Measurements from ENCODE around the gene MYO18B. TPM values are rescaled to one million over a fixed set of nuclear protein-coding genes. Genes with fewer than 3 reads are reported as not detected.

The MYO18B gene
- total RNA-seq, 2 experiments from 2014 or later, result 1.2 TPM

DNA sequence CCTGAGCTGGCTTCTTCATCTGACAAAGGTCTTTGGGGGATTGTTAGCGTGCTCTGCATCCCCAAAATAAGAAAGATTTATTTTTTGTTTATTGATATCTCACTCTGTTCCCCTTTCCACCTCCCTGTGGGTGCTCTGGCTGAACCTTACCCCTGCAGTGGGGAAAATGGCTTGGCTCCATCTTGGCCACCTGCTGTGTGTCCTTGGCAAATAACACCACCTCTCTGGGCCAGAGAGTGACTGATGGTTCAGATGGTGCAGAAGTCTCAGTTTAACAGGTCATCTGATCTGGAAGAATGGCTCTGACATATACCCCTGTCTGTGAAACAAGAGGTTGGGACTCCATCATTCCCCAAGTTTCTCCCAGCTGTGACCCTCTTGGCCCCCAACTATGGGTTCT, 157.6 kb downstream of the MYO18B start:
- Mint-ChIP-seq H3K27ac (no peak overlapping the region), H3K4me1 (ENCODE audit: low read depth) (no peaks in the 10 kb centered on the region), H3K4me3 (no peak overlapping the region), H3K9me3 (ENCODE audit: insufficient read depth) (no peaks in the 10 kb centered on the region), H3K27me3 (ENCODE audit: low read depth) (peaks cover 2% of the 10 kb centered on the region), H3K36me3 (ENCODE audit: low read depth) (no peaks in the 10 kb centered on the region)
- POLR2A ChIA-PET, result no interaction called here
- CTCF ChIA-PET, result no interaction called here
- no peak for DNase-seq
- ATAC-seq, result no peak

- Mint-ChIP-seq H3K36me3 (ENCODE audit: low read depth) (no peaks in the 10 kb centered on the region), H3K4me3 (no peak overlapping the region), H3K9me3 (ENCODE audit: insufficient read depth) (no peaks in the 10 kb centered on the region), H3K27ac (no peak overlapping the region), H3K27me3 (ENCODE audit: low read depth) (peaks cover 2% of the 10 kb centered on the region), H3K4me1 (ENCODE audit: low read depth) (no peaks in the 10 kb centered on the region)
- CTCF ChIA-PET, result no interaction called here
- POLR2A ChIA-PET, result no interaction called here
- ATAC-seq, result no peak
- no peak for DNase-seq
Observed at GRCh38 chr22:25900390-25900789, 158.4 kb downstream of the MYO18B start.

DNA sequence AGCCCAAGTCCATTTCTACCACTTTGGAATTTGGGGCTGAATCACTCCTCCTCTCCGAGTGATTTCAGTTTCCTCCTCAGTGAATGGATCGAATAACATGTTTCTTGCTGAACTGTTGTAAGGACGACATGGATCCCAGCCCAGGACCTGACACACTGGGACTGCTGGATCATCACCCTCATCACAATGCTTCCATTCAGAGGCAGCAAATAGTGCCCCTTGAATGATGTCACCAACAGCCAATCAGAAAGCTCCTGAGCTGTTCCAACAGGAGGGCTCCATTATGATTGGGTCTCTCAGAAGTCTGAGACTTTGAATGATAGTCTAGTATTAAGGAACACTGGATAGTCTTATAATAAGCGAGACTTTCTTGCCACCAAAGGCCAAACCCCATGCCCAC, 158.9 kb downstream of the MYO18B start:
- CTCF ChIA-PET, result no interaction called here
- H3K9me3 Mint-ChIP-seq (ENCODE audit: insufficient read depth), result no peaks in the 10 kb centered on the region
- no peaks in the 10 kb centered on the region for H3K4me1 Mint-ChIP-seq (ENCODE audit: low read depth)
- POLR2A ChIA-PET, result no interaction called here
- ATAC-seq (no peak), DNase-seq (no peak)
- no peak overlapping the region for H3K27ac Mint-ChIP-seq
- H3K27me3 Mint-ChIP-seq (ENCODE audit: low read depth), result peaks cover 2% of the 10 kb centered on the region
- no peaks in the 10 kb centered on the region for H3K36me3 Mint-ChIP-seq (ENCODE audit: low read depth)
- H3K4me3 Mint-ChIP-seq, result no peak overlapping the region

GRCh38 chr22:25902402-25902801, 160.4 kb downstream of the MYO18B start:
- H3K27ac Mint-ChIP-seq, result no peak overlapping the region
- ChIA-PET POLR2A (no interaction called here), CTCF (no interaction called here)
- H3K27me3 Mint-ChIP-seq (ENCODE audit: low read depth), result no peaks in the 10 kb centered on the region
- ATAC-seq (no peak), DNase-seq (no peak)
- no peaks in the 10 kb centered on the region for H3K36me3 Mint-ChIP-seq (ENCODE audit: low read depth)
- H3K4me1 Mint-ChIP-seq (ENCODE audit: low read depth), result no peaks in the 10 kb centered on the region
- H3K9me3 Mint-ChIP-seq (ENCODE audit: insufficient read depth), result no peaks in the 10 kb centered on the region
- no peak overlapping the region for H3K4me3 Mint-ChIP-seq

- H3K27me3 Mint-ChIP-seq (ENCODE audit: low read depth), result no peaks in the 10 kb centered on the region
- no peak overlapping the region for H3K4me3 Mint-ChIP-seq
- no peaks in the 10 kb centered on the region for H3K36me3 Mint-ChIP-seq (ENCODE audit: low read depth)
- CTCF ChIA-PET, result interaction anchor here (0.8 kb wide), 1 partner anchor 427 kb away, joined by 3 read pairs; no protein-coding TSS in a partner anchor
- POLR2A ChIA-PET, result no interaction called here
- no peak overlapping the region for H3K27ac Mint-ChIP-seq
- H3K4me1 Mint-ChIP-seq (ENCODE audit: low read depth), result no peaks in the 10 kb centered on the region
- H3K9me3 Mint-ChIP-seq (ENCODE audit: insufficient read depth), result no peaks in the 10 kb centered on the region
- no peak for DNase-seq
- no peak for ATAC-seq
Observed at GRCh38 chr22:25903294-25903693, 161.3 kb downstream of the MYO18B start.

- ChIA-PET CTCF (no interaction called here), POLR2A (no interaction called here)
- H3K36me3 Mint-ChIP-seq (ENCODE audit: low read depth), result no peaks in the 10 kb centered on the region
- H3K4me1 Mint-ChIP-seq (ENCODE audit: low read depth), result no peaks in the 10 kb centered on the region
- no peak overlapping the region for H3K27ac Mint-ChIP-seq
- peaks cover 4% of the 10 kb centered on the region for H3K27me3 Mint-ChIP-seq (ENCODE audit: low read depth)
- ATAC-seq (no peak), DNase-seq (no peak)
- no peaks in the 10 kb centered on the region for H3K9me3 Mint-ChIP-seq (ENCODE audit: insufficient read depth)
- H3K4me3 Mint-ChIP-seq, result no peak overlapping the region
Observed at GRCh38 chr22:25908212-25908611, 166.2 kb downstream of the MYO18B start.

GRCh38 chr22:25908755-25909154, 166.8 kb downstream of the MYO18B start:
- no peak for DNase-seq
- ATAC-seq, result no peak
- H3K36me3 Mint-ChIP-seq (ENCODE audit: low read depth), result no peaks in the 10 kb centered on the region
- H3K9me3 Mint-ChIP-seq (ENCODE audit: insufficient read depth), result no peaks in the 10 kb centered on the region
- ChIA-PET POLR2A (no interaction called here), CTCF (no interaction called here)
- no peak overlapping the region for H3K4me3 Mint-ChIP-seq
- H3K27me3 Mint-ChIP-seq (ENCODE audit: low read depth), result peaks cover 4% of the 10 kb centered on the region
- no peaks in the 10 kb centered on the region for H3K4me1 Mint-ChIP-seq (ENCODE audit: low read depth)
- no peak overlapping the region for H3K27ac Mint-ChIP-seq

GRCh38 chr22:25909614-25910387, 167.8 kb downstream of the MYO18B start:
- H3K36me3 Mint-ChIP-seq (ENCODE audit: low read depth), result no peaks in the 10 kb centered on the region
- ChIA-PET CTCF (no interaction called here), POLR2A (no interaction called here)
- ATAC-seq, result no peak
- H3K4me3 Mint-ChIP-seq, result no peak overlapping the region
- H3K27me3 Mint-ChIP-seq (ENCODE audit: low read depth), result peaks cover 4% of the 10 kb centered on the region
- DNase-seq, result no peak
- H3K9me3 Mint-ChIP-seq (ENCODE audit: insufficient read depth), result no peaks in the 10 kb centered on the region
- no peak overlapping the region for H3K27ac Mint-ChIP-seq
- H3K4me1 Mint-ChIP-seq (ENCODE audit: low read depth), result no peaks in the 10 kb centered on the region

GRCh38 chr22:25911243-25911972, 169.4 kb downstream of the MYO18B start:
- DNase-seq (no peak), ATAC-seq (no peak)
- Mint-ChIP-seq H3K27ac (no peak overlapping the region), H3K36me3 (ENCODE audit: low read depth) (no peaks in the 10 kb centered on the region), H3K4me1 (ENCODE audit: low read depth) (no peaks in the 10 kb centered on the region), H3K27me3 (ENCODE audit: low read depth) (peaks cover 8% of the 10 kb centered on the region), H3K9me3 (ENCODE audit: insufficient read depth) (no peaks in the 10 kb centered on the region), H3K4me3 (no peak overlapping the region)
- CTCF ChIA-PET, result no interaction called here
- POLR2A ChIA-PET, result no interaction called here

- CTCF ChIA-PET, result no interaction called here
Observed at GRCh38 chr22:25919452-25919851, 177.5 kb downstream of the MYO18B start.

GRCh38 chr22:25922141-25922540, 180.2 kb downstream of the MYO18B start:
- DNase-seq, result no peak
- CTCF ChIA-PET, result no interaction called here
- no peaks in the 10 kb centered on the region for H3K4me1 Mint-ChIP-seq (ENCODE audit: low read depth)
- H3K9me3 Mint-ChIP-seq (ENCODE audit: insufficient read depth), result peaks cover 4% of the 10 kb centered on the region
- POLR2A ChIA-PET, result no interaction called here
- H3K27ac Mint-ChIP-seq, result no peak overlapping the region
- H3K27me3 Mint-ChIP-seq (ENCODE audit: low read depth), result peaks cover 8% of the 10 kb centered on the region
- ATAC-seq, result no peak
- H3K4me3 Mint-ChIP-seq, result no peak overlapping the region
- H3K36me3 Mint-ChIP-seq (ENCODE audit: low read depth), result no peaks in the 10 kb centered on the region

More at GRCh38 chr22:25919452-25919851, 177.5 kb downstream of the MYO18B start:
- DNase-seq (no peak), ATAC-seq (no peak)
- H3K9me3 Mint-ChIP-seq (ENCODE audit: insufficient read depth), result no peaks in the 10 kb centered on the region
- POLR2A ChIA-PET, result no interaction called here
- no peaks in the 10 kb centered on the region for H3K36me3 Mint-ChIP-seq (ENCODE audit: low read depth)
- H3K27ac Mint-ChIP-seq, result no peak overlapping the region
- H3K4me3 Mint-ChIP-seq, result no peak overlapping the region
- H3K27me3 Mint-ChIP-seq (ENCODE audit: low read depth), result peaks cover 10% of the 10 kb centered on the region
- no peaks in the 10 kb centered on the region for H3K4me1 Mint-ChIP-seq (ENCODE audit: low read depth)

- H3K9me3 Mint-ChIP-seq (ENCODE audit: insufficient read depth), result peaks cover 9% of the 10 kb centered on the region
- ATAC-seq (no peak), DNase-seq (no peak)
- ChIA-PET CTCF (no interaction called here), POLR2A (no interaction called here)
- no peaks in the 10 kb centered on the region for H3K36me3 Mint-ChIP-seq (ENCODE audit: low read depth)
- H3K4me3 Mint-ChIP-seq, result no peak overlapping the region
- H3K27me3 Mint-ChIP-seq (ENCODE audit: low read depth), result peaks cover 5% of the 10 kb centered on the region
- no peak overlapping the region for H3K27ac Mint-ChIP-seq
- H3K4me1 Mint-ChIP-seq (ENCODE audit: low read depth), result no peaks in the 10 kb centered on the region
Observed at GRCh38 chr22:25923914-25924313, 181.9 kb downstream of the MYO18B start.
